Fibroblast of lung (primary cell): Measurements from ENCODE around the gene TMEM225B.

Experiments
- CTCF ChIP-seq, 2 donors: IDR thresholded peaks in 1 of 2; conservative IDR thresholded peaks in 1 of 2; 1 replicate in 1 of 2; 2 replicates in 1 of 2; pipeline ENCODE4 v1.5.1; 2011 to 2012; ENCODE audit warnings: low read length in 2 of 2, control low read depth in 1 of 2, inconsistent platforms in 1 of 2, low read depth in 1 of 2, mild to moderate bottlenecking in 1 of 2
- EZH2 ChIP-seq: IDR thresholded peaks from 2 replicates; pipeline ENCODE4 v1.5.1; 2012; ENCODE audit warnings: low read length, control low read depth, mild to moderate bottlenecking; ENCODE audit errors: missing control alignments

GRCh38 chr7:99594948-99595745 is 2.9 kb upstream of the TMEM225B start:
- TF ChIP-seq EZH2 (no peak), CTCF (conservative IDR thresholded peaks at IDR 0.05 in 1 of 2, IDR thresholded peaks at IDR 0.05 in 1 of 2; ENCODE audit: low read depth in 1 of 2, low read length in 2 of 2) (no peak)
